ENCODE measurements around the gene AEN. TPM values are rescaled to one million over a fixed set of nuclear protein-coding genes. Genes with fewer than 3 reads are reported as not detected.

Gene AEN
- total and polyA plus RNA-seq, 2 donors (not counting 3 experiments of a cell fraction or from before 2014, with no cell fraction given) = 34.2 to 35.6 TPM

- ChIA-PET POLR2A (interaction anchor here (1.1 to 1.5 kb wide), 4 partner anchors 8 to 171 kb away, joined by 4 to 8 read pairs (median 6); partner anchors contain the start of genes MRPL46 and MRPS11), CTCF (interaction anchor here (0.8 to 1.8 kb wide), 11 partner anchors 10 to 267 kb away, joined by 3 to 11 read pairs (median 3); no protein-coding TSS in a partner anchor)
- Histone ChIP-seq H3K79me2 (ENCODE audit: control insufficient read depth, insufficient read depth, low read length) (no peaks in the 10 kb centered on the region), H3K27ac (ENCODE audit: insufficient read depth, low read depth, low read length) (peak overlapping the region; percentile 86), H3K9me3 (replicated peaks; ENCODE audit: control insufficient read depth, insufficient read depth, low read length) (no peaks in the 10 kb centered on the region), H3K9ac (replicated peaks; ENCODE audit: extremely low read depth, insufficient read depth, low read length) (peak overlapping the region; percentile 67), H2AFZ (ENCODE audit: low read depth, low read length) (no peak overlapping the region), H3K27me3 (ENCODE audit: control insufficient read depth in 2 of 2, insufficient read depth in 2 of 2, low read length in 2 of 2) (no peaks in the 10 kb centered on the region), H3K4me2 (ENCODE audit: insufficient read depth, low read length) (peak overlapping the region; percentile 21), H3K4me3 (replicated peaks in 1 of 3; ENCODE audit: insufficient read depth in 1 of 3, low read depth in 1 of 3, low read length in 3 of 3) (no peak overlapping the region), H3K4me1 (ENCODE audit: control insufficient read depth, extremely low read depth, insufficient read depth, low read length) (peaks cover 21% of the 10 kb centered on the region), H3K36me3 (ENCODE audit: control insufficient read depth in 2 of 2, extremely low read depth in 1 of 2, insufficient read depth in 2 of 2, low read length in 2 of 2) (peaks cover 2 to 3% of the 10 kb centered on the region in 2 experiments), H3K9me1 (replicated peaks; ENCODE audit: control insufficient read depth, extremely low read depth, insufficient read depth, low read length) (no peaks in the 10 kb centered on the region), H4K20me1 (replicated peaks; ENCODE audit: control insufficient read depth, extremely low read depth, insufficient read depth, low read length) (no peaks in the 10 kb centered on the region)
- no peak for TF ChIP-seq JUN (IDR thresholded peaks at IDR 0.05; ENCODE audit: borderline replicate concordance, insufficient read depth, insufficient read length, low read depth)
- TF ChIP-seq GATA2 (IDR thresholded peaks at IDR 0.05; ENCODE audit: insufficient read depth, insufficient read length, low read depth, low read length) = no peak
- no peak for TF ChIP-seq POLR2A (IDR thresholded peaks at IDR 0.05; ENCODE audit: low read depth, low read length)
- no peak for TF ChIP-seq MAX (IDR thresholded peaks at IDR 0.05; ENCODE audit: insufficient read depth, insufficient read length)
- no peak for TF ChIP-seq FOS (IDR thresholded peaks at IDR 0.05; ENCODE audit: borderline replicate concordance, insufficient read depth, low read length)
- TF ChIP-seq MYC (IDR thresholded peaks at IDR 0.05; ENCODE audit: low read depth, low read length) = no peak
- no peak for TF ChIP-seq EZH2 (IDR thresholded peaks at IDR 0.05; ENCODE audit: borderline replicate concordance, low read depth, low read length, severe bottlenecking)
- no peak for TF ChIP-seq CTCF (IDR thresholded peaks at IDR 0.05; ENCODE audit: extremely low read depth in 1 of 2, insufficient read depth in 1 of 2, low read depth in 1 of 2, low read length in 2 of 2)
- no peak for TF ChIP-seq POLR2AphosphoS5 (IDR thresholded peaks at IDR 0.05; ENCODE audit: insufficient read depth, low read depth, low read length)
- dilution Hi-C loops (cut with MboI; ENCODE audit: extremely low pct_ligation_motif_present, low sequenced_read_pairs) (no loop called here), intact Hi-C loops (cut with micrococcal nuclease) (loop anchor here (1.0 kb wide), 4 partner anchors 8 to 170 kb away; partner anchors contain the start of gene AEN)
- FAIRE-seq = no peak
- BruUV-seq (replicated peaks) = TSS peak; percentile 93
- DNase-seq (ENCODE audit: low read depth, low spot score) = no peak
Measured at GRCh38 chr15:88637841-88638625, 16.9 kb downstream of the AEN start.
